GM18868 (cell line): ENCODE results near the gene INAVA.
"Not testable (repeated sequence)": the region's sequence is repeated elsewhere in the genome, so short reads cannot be mapped to it uniquely, and the experiment has no call there.

Source experiments
- ATAC-seq: cut with Tn5 transposase; IDR thresholded peaks from one replicate; pipeline ENCODE4 v1.9.1; 2021; ENCODE audit warnings: mild to moderate bottlenecking, moderate library complexity; ENCODE audit not compliant: unreplicated experiment

Gene INAVA

DNA sequence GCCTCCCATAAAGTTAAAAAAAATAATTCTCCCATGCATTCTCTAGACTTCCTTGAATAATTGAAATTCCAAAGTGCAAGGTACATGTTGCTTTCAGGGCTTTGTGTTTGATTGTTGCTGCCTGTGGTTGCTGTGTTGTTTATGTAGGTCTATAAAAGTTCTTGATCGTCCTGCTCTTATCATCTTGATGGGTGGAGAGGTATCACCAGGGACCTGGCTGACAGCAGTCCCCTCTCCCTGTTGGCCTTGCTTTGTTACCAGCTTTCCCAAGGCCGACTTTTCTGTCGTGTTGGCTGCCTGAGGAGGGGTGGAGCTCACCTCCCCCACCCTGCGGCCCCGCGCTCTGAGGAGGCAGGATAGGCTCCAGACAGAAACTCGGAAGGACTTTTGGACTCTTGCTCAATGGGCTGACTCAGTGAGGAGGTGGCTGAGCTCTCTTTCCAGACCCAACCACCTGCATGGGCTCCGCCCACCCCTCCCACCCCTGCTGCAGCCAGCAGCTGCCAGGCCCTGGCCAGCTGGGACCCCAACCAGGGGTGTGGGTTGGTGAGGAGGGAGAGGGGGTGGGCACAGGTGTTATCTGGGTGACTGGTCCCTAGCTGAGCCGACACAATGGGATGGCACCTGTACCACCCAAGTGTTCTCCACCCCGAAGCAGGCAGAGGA is 2.0 kb downstream of the INAVA start:
- no peak for ATAC-seq

DNA sequence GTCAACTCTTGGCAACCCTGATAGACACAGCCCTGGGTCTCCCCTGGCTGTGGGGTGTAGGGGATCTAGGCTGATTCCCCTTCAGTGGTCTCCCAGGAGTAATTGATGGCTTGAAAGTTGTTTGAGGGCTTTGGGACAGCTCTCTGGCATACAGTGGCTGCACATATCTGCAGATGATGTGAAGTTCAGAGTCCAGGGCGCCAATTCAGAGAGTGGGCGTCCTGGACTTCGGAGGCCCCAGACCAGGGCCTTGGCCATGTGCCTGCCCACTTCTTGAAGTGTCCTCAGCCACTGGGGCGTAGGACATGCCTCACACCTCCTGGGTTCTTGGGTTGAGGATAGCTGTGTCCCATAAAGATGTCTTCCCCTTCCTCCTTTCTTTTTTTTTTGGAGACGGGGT is 2.6 kb downstream of the INAVA start:
- no peak for ATAC-seq

GRCh38 chr1:200899015-200899386 is 4.3 kb downstream of the INAVA start:
- no peak for ATAC-seq

DNA sequence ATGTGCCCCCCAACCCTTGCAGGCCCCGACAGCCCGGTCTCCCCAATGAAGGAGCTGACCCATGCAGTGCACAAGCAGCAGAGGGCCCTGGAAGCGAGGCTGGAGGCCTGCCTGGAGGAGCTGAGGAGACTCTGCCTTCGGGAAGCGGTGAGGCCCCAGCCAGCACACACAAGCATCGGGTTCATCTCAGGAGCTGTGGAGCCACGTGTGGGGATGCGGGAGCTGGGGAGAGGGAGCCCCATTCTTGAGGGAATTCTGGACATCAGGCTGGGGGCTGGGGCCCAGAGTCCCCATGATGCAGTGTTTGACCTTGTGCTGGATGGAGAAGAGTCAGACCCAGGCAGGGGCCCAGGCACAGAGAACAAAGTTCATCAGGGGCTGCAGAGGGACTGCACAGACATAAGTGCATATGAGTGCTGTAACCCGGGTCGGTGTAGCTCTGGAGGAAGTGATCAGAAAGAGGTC is 4.8 kb downstream of the INAVA start:
- ATAC-seq, result no peak

DNA sequence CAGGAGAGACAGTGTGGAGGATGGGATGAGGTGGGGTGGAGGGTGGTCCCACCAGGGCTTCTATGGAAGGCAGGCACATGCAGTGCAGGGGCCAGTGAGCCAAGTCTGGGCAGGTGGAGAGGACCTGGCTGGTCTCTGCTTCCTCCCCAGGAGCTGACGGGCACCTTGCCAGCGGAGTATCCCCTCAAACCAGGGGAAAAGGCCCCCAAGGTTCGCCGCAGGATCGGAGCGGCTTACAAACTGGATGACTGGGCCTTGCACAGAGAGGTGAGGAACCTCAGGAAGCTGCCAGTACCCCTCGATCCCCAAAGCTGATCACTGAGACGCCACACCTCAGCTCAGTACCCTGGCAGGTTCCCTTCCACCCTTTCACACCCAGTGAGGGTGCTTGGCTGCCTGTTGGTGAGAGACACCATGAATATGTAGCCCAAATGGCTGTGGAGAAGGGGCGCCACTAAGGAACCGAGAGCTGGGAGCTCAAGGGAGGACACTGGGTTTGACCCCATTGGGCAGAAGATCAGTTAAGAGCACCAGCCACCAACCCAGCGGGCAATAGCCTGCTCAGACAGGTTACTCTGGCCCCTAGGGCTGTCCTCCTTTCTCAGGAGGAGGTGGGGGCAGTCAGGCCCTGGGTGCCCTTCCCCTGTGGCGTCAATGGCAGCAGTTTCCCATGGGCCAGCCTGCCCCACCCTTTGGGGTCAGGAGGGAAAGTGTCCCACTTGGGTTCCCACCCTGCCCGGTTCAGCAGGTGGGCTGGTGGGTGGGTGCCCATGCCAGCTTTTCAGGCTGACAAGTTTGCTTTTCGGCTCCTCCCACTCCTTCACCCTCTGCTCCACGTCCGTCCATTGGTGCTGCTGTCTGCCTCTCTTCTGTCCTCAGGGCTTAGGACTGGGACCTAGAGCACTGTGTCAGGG is 5.5 kb downstream of the INAVA start:
- no peak for ATAC-seq

DNA sequence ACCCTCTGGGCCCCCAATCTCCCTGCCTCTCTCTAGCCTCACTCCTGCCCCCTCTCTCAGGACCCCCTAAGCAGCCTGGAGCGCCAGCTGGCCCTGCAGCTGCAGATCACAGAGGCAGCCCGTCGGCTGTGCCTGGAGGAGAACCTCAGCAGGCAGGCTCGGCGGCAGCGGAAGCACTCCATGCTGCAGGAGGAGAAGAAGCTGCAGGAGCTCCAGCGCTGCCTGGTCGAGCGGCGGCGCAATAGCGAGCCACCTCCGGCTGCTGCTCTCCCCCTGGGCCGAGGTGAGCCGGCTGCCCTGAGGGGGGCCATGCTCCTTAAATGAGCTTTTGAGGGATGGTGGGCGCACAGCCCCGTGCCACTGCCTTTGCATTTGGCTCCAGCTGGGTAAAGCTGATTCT is 6.2 kb downstream of the INAVA start:
- ATAC-seq, result no peak

GRCh38 chr1:200901350-200901749 is 6.7 kb downstream of the INAVA start:
- no peak for ATAC-seq

GRCh38 chr1:200901796-200902444 is 7.2 kb downstream of the INAVA start:
- no peak for ATAC-seq

GRCh38 chr1:200903793-200904192 is 9.1 kb downstream of the INAVA start:
- ATAC-seq, result no peak

- no peak for ATAC-seq
Measured at GRCh38 chr1:200904772-200905171, 10.1 kb downstream of the INAVA start.

GRCh38 chr1:200905411-200906052 is 10.8 kb downstream of the INAVA start:
- peak; percentile 54 for ATAC-seq

DNA sequence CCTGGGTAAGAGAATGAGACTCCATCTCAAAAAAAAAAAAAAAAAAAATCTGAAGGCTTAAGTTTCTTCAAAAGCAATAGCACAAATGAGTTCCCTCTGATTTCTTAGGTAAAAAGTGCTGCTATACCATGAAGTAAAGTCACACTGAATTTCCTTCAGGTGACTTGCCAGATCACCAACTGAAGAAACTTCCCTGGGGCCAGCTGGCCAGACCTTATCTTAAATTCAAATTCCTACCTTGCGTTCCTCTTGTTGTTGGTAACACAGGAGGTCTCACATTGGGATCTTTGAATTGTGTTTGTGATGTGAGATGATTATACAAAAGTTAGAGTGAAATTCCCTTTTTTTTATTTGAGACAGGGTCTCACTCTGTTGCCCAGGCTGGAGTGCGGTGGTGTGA is 11.8 kb downstream of the INAVA start:
- no peak for ATAC-seq

GRCh38 chr1:200907611-200908097 is 13.0 kb downstream of the INAVA start:
- peak; percentile 94 for ATAC-seq

- no peak for ATAC-seq
Measured at GRCh38 chr1:200908191-200908868, 13.6 kb downstream of the INAVA start.

- no peak for ATAC-seq
Measured at GRCh38 chr1:200909071-200909470, 14.4 kb downstream of the INAVA start.

- no peak for ATAC-seq
Measured at GRCh38 chr1:200909757-200910239, 15.1 kb downstream of the INAVA start.

DNA sequence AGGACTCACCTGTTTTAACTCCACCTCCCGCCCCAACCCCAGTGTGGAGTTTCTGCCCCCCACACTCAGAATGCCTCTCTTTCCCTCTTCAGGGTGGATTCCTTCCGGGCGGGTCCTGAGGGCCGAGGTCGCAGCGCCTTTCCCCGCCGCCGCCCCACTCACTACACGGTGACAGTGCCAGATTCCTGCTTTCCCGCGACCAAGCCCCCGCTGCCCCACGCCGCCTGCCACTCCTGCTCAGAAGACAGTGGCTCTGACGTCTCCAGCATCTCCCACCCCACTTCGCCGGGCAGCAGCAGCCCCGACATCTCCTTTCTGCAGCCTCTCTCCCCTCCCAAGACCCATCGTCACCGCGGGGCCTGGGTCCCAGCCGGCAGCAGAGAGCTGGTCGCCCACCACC is 16.7 kb downstream of the INAVA start:
- no peak for ATAC-seq

DNA sequence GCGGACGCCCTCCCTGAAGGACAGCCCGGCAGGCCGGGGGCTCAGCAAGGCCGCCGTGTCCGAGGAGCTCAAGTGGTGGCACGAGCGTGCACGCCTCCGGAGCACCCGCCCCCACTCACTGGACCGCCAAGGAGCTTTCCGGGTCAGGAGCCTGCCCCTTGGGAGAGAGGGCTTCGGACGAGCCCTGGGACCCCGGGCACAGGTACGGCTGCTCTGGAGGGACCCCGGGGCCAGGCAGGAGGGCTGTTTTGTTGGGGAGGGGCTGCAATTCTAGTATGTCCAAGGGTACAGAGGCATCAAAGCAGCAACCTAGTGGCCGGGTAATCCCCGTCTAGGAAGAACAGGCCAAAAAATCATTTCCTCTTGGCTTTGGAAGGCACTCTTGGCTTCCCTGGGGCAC is 17.2 kb downstream of the INAVA start:
- not testable (repeated sequence) for ATAC-seq

DNA sequence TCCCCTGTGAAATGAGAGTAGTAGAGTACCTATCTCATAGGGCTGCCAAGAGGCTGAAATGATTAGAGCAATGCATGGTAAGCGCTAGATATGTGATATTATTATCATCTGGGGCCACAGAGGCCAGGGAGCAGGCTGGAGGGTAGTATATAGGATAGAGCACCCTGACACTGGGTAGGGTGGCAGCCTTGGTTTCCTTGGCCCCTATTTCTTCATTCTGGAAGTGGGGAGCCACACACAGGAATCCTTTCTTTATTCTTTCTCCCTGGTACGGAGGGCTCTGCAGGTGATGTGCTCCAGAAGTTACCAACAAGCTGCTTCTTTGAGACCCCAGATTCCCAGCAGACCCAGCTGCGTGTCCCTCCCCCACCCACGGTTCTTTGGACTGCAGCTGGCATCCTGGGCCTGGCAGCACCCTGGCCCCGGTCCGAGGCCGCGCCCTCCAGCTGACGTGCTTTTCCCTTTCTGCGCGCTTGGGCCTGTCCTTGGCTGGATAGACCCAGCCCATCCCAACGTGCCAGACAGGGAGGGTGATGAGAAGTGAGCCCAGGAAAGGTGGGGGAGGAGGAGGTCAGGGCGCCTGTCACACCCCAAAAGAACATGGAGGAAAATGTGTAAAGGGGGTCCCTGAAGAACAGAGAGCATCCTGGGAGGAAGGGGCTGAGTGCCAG is 18.2 kb downstream of the INAVA start:
- no peak for ATAC-seq

- ATAC-seq, result no peak
Measured at GRCh38 chr1:200916152-200916551, 21.5 kb downstream of the INAVA start.
